Endothelial cell of umbilical vein (primary cell): Measurements from ENCODE around the gene MBL2. TPM values are rescaled to one million over a fixed set of nuclear protein-coding genes. Genes with fewer than 3 reads are reported as not detected.

Experiments used
- BruUV-seq: library from RNA; stranded (reverse); fragments of 400-500 nt; replicated peaks from 2 replicates; lab custom pipeline; 2021; lab: Mats Ljungman, UMichigan
- CTCF ChIA-PET: fragments of 300-600, 350-600 bp; sonication (Branson Sonifier 250); formaldehyde crosslinking; loops from one replicate; lab custom pipeline; 2021; ENCODE audit warnings: antibody characterized with exemption, inconsistent platforms; lab: Charles Lee
- POLR2A ChIA-PET: fragments of 300-600, 350-600 bp; sonication (Branson Sonifier 250); formaldehyde crosslinking; loops from one replicate; lab custom pipeline; 2021; ENCODE audit warnings: antibody characterized with exemption, inconsistent platforms; lab: Charles Lee
- DNase-seq: peaks from one replicate; pipeline ENCODE4 v3.0.0-alpha.2; 2011; ENCODE audit warnings: low read depth, low spot score
- FAIRE-seq: peaks from 2 replicates; lab custom pipeline; 2011; peaks lifted over from hg19 to GRCh38; lab: Jason Lieb, UNC
- H2AFZ ChIP-seq: 2 replicates; pipeline ENCODE4 v1.6.0; 2012; ENCODE audit warnings: low read depth, low read length, control low read depth, inconsistent platforms
- H3K27ac ChIP-seq: 2 replicates; pipeline ENCODE4 v1.5.1; 2011; ENCODE audit warnings: low read depth, mild to moderate bottlenecking, control low read depth, low read length, moderate library complexity; ENCODE audit not compliant: insufficient read depth
- H3K27me3 ChIP-seq, 2 experiments: 2 replicates each; pipeline versions ENCODE4 v1.6.0 to v1.6.1; 2011; ENCODE audit warnings: low read length in 2 of 2, mixed read lengths in 1 of 2; ENCODE audit not compliant: control insufficient read depth in 2 of 2, insufficient read depth in 2 of 2
- H3K36me3 ChIP-seq, 2 experiments: 2 replicates in 1 of 2; 3 replicates in 1 of 2; pipeline ENCODE4 v1.5.1; 2011; ENCODE audit warnings: low read length in 2 of 2, mild to moderate bottlenecking in 1 of 2, moderate library complexity in 1 of 2; ENCODE audit not compliant: control insufficient read depth in 2 of 2, insufficient read depth in 2 of 2; ENCODE audit errors: extremely low read depth in 1 of 2
- H3K4me1 ChIP-seq: 3 replicates; pipeline ENCODE4 v1.5.1; 2011; ENCODE audit warnings: mild to moderate bottlenecking, low read length; ENCODE audit not compliant: control insufficient read depth, insufficient read depth; ENCODE audit errors: extremely low read depth
- H3K4me2 ChIP-seq: 2 replicates; pipeline ENCODE4 v1.6.1; 2011; ENCODE audit warnings: low read length, control low read depth, mixed read lengths; ENCODE audit not compliant: insufficient read depth
- H3K4me3 ChIP-seq, 3 experiments: fragments of 200-600 bp in 1 of 3; sonication (generic), shearing (Covaris generic) in 1 of 3; replicated peaks in 1 of 3; 2 replicates each; pipeline ENCODE4 v1.5.1; 2011 to 2016; ENCODE audit warnings: control low read depth in 3 of 3, low read length in 3 of 3, mild to moderate bottlenecking in 2 of 3, inconsistent platforms in 1 of 3, low read depth in 1 of 3, moderate library complexity in 1 of 3; ENCODE audit not compliant: insufficient read depth in 1 of 3
- H3K79me2 ChIP-seq: 2 replicates; pipeline ENCODE4 v1.6.0; 2012; ENCODE audit warnings: low read length, inconsistent platforms; ENCODE audit not compliant: control insufficient read depth, insufficient read depth
- H3K9ac ChIP-seq: replicated peaks from 2 replicates; pipeline ENCODE3; 2011; ENCODE audit warnings: low read length, control low read depth; ENCODE audit not compliant: insufficient read depth; ENCODE audit errors: extremely low read depth
- H3K9me1 ChIP-seq: replicated peaks from 3 replicates; pipeline ENCODE4 v1.6.0; 2011; ENCODE audit warnings: mild to moderate bottlenecking, low read length; ENCODE audit not compliant: control insufficient read depth, insufficient read depth; ENCODE audit errors: extremely low read depth
- H3K9me3 ChIP-seq: replicated peaks from 2 replicates; pipeline ENCODE4 v1.5.1; 2012; ENCODE audit warnings: low read length, inconsistent platforms; ENCODE audit not compliant: control insufficient read depth, insufficient read depth
- H4K20me1 ChIP-seq: replicated peaks from 2 replicates; pipeline ENCODE3; 2011; ENCODE audit warnings: mild to moderate bottlenecking, low read length; ENCODE audit not compliant: control insufficient read depth, insufficient read depth; ENCODE audit errors: extremely low read depth
- EZH2 ChIP-seq: IDR thresholded peaks from 2 replicates; pipeline ENCODE4 v1.6.1; 2012; ENCODE audit warnings: borderline replicate concordance, low read depth, mild to moderate bottlenecking, moderate library complexity, low read length, inconsistent platforms; ENCODE audit not compliant: severe bottlenecking
- FOS ChIP-seq: IDR thresholded peaks from 2 replicates; pipeline ENCODE4 v1.6.1; 2011; ENCODE audit warnings: mild to moderate bottlenecking, low read length, moderate library complexity, borderline replicate concordance; ENCODE audit not compliant: insufficient read depth
- GATA2 ChIP-seq: IDR thresholded peaks from 2 replicates; pipeline ENCODE4 v1.7.0; 2011; ENCODE audit warnings: low read depth, mild to moderate bottlenecking, moderate library complexity, mixed read lengths, low read length; ENCODE audit not compliant: insufficient read length, insufficient read depth
- JUN ChIP-seq: IDR thresholded peaks from 2 replicates; pipeline ENCODE4 v1.6.1; 2011; ENCODE audit warnings: borderline replicate concordance, low read depth; ENCODE audit not compliant: insufficient read length, insufficient read depth
- MYC ChIP-seq: IDR thresholded peaks from one replicate; pipeline ENCODE4 v1.6.1; 2011; ENCODE audit warnings: mild to moderate bottlenecking, low read depth, low read length
- POLR2A ChIP-seq: IDR thresholded peaks from 2 replicates; pipeline ENCODE4 v1.6.1; 2012; ENCODE audit warnings: low read depth, mild to moderate bottlenecking, control low read depth, low read length
- POLR2AphosphoS5 ChIP-seq: IDR thresholded peaks from 2 replicates; pipeline ENCODE4 v1.6.1; 2012; ENCODE audit warnings: low read depth, mild to moderate bottlenecking, control low read depth, low read length, moderate library complexity; ENCODE audit not compliant: insufficient read depth
- dilution Hi-C: fragments of 300-500 bp; cut with MboI; formaldehyde crosslinking; loops from one replicate; pipeline ENCODE4 v1.15.0; 2019; ENCODE audit warnings: low sequenced_read_pairs; ENCODE audit not compliant: extremely low pct_ligation_motif_present
- intact Hi-C: fragments of 100-400 bp; cut with micrococcal nuclease; formaldehyde crosslinking; loops from one replicate; pipeline ENCODE4 v1.10.0; 2022
- polyA plus RNA-seq, 4 experiments: library from polyadenylated mRNA; depleted of rRNA in 3 of 4; stranded (reverse) in 3 of 4; unstranded in 1 of 4; fragments of >200 nt; gene quantifications; 2 replicates each; pipeline versions ENCODE4 v1.2.1 to v1.2.3, GENCODE V29; 2011 to 2012; ENCODE audit warnings: missing spikeins in 1 of 4
- total RNA-seq: library from RNA; stranded (reverse); gene quantifications from 2 replicates; pipeline ENCODE4 v1.2.3, GENCODE V29; 2021
- TF ChIP-seq, protein P1 (sequence below), 2 donors: IDR thresholded peaks; 1 replicate in 1 of 2; 2 replicates in 1 of 2; pipeline ENCODE4 v1.5.1; 2011; ENCODE audit warnings: low read length in 2 of 2, mild to moderate bottlenecking in 2 of 2, moderate library complexity in 2 of 2, control low read depth in 1 of 2, inconsistent platforms in 1 of 2, low read depth in 1 of 2; ENCODE audit not compliant: insufficient read depth in 1 of 2; ENCODE audit errors: extremely low read depth in 1 of 2
- TF ChIP-seq, protein P2 (sequence below): IDR thresholded peaks from 2 replicates; pipeline ENCODE4 v1.6.1; 2011; ENCODE audit not compliant: insufficient read depth, insufficient read length

The MBL2 gene
- total and polyA plus RNA-seq, 2 donors (not counting 3 experiments of a cell fraction or from before 2014, with no cell fraction given), result not detected

DNA sequence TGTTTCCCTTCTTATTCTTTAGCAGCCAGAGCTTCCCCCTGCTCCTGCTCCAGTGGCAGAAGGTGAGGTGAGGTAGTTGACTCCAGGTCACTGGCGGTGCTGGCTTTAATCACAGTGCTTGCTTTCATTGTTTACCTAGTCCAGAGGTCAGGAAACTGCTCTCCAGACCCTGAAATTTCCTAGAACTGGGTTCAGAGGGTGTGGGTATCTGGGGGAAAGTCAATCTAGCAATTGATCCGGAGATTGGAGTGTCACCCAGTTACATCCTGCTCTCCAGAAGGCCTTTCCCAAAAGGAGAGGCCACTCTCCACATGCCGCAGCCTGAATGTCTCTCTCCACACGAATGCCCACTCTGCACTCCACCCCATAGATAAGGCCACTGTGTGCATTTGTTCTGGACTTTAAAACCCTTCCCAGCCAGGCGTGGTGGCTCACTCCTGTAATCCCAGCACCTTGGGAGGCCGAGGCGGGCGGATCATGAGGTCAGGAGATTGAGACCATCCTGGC lies 2.1 kb upstream of the MBL2 start:
- intact Hi-C loops (no loop called here), dilution Hi-C loops (no loop called here)
- H4K20me1 ChIP-seq, result no peaks in the 10 kb centered on the region
- POLR2A ChIA-PET, result no interaction called here
- H3K4me2 ChIP-seq, result no peak overlapping the region
- no peaks in the 10 kb centered on the region for H3K9me1 ChIP-seq
- H3K4me3 ChIP-seq, result no peak overlapping the region
- no peaks in the 10 kb centered on the region for H3K79me2 ChIP-seq
- CTCF ChIA-PET, result interaction anchor here (0.6 to 1.3 kb wide), 2 partner anchors 33 to 165 kb away, joined by 3 to 4 read pairs; no protein-coding TSS in a partner anchor
- H3K4me1 ChIP-seq, result no peaks in the 10 kb centered on the region
- no peak overlapping the region for H3K27ac ChIP-seq
- no peak for DNase-seq
- no TSS peak for BruUV-seq
- H3K9ac ChIP-seq, result no peak overlapping the region
- no peaks in the 10 kb centered on the region for H3K9me3 ChIP-seq
- H3K36me3 ChIP-seq, result no peaks in the 10 kb centered on the region
- H2AFZ ChIP-seq, result no peak overlapping the region
- peaks cover 6 to 10% of the 10 kb centered on the region in 2 experiments for H3K27me3 ChIP-seq
- no peak for FAIRE-seq
- TF ChIP-seq EZH2 (no peak), GATA2 (no peak), POLR2AphosphoS5 (no peak), POLR2A (no peak)

GRCh38 chr10:52774182-52774581 lies 1.6 kb upstream of the MBL2 start:
- Histone ChIP-seq H3K27me3 (peaks cover 6 to 10% of the 10 kb centered on the region in 2 experiments), H3K9me1 (no peaks in the 10 kb centered on the region), H3K27ac (no peak overlapping the region), H3K79me2 (no peaks in the 10 kb centered on the region), H3K9ac (no peak overlapping the region), H3K4me1 (no peaks in the 10 kb centered on the region), H3K36me3 (no peaks in the 10 kb centered on the region), H3K4me3 (no peak overlapping the region), H3K4me2 (no peak overlapping the region), H4K20me1 (no peaks in the 10 kb centered on the region), H2AFZ (no peak overlapping the region), H3K9me3 (no peaks in the 10 kb centered on the region)
- intact Hi-C loops, result no loop called here
- DNase-seq (no peak), FAIRE-seq (no peak)
- ChIA-PET POLR2A (no interaction called here), CTCF (interaction anchor here (0.6 kb wide), 1 partner anchor 165 kb away, joined by 4 read pairs; no protein-coding TSS in a partner anchor)
- TF ChIP-seq GATA2 (no peak), MYC (no peak), FOS (no peak), EZH2 (no peak), POLR2A (no peak), POLR2AphosphoS5 (no peak), JUN (no peak)
- TF ChIP-seq, protein P1, sequence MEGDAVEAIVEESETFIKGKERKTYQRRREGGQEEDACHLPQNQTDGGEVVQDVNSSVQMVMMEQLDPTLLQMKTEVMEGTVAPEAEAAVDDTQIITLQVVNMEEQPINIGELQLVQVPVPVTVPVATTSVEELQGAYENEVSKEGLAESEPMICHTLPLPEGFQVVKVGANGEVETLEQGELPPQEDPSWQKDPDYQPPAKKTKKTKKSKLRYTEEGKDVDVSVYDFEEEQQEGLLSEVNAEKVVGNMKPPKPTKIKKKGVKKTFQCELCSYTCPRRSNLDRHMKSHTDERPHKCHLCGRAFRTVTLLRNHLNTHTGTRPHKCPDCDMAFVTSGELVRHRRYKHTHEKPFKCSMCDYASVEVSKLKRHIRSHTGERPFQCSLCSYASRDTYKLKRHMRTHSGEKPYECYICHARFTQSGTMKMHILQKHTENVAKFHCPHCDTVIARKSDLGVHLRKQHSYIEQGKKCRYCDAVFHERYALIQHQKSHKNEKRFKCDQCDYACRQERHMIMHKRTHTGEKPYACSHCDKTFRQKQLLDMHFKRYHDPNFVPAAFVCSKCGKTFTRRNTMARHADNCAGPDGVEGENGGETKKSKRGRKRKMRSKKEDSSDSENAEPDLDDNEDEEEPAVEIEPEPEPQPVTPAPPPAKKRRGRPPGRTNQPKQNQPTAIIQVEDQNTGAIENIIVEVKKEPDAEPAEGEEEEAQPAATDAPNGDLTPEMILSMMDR (IDR thresholded peaks at IDR 0.05; ENCODE audit: extremely low read depth in 1 of 2, insufficient read depth in 1 of 2, low read depth in 1 of 2, low read length in 2 of 2), result no peak
- TF ChIP-seq, protein P2, sequence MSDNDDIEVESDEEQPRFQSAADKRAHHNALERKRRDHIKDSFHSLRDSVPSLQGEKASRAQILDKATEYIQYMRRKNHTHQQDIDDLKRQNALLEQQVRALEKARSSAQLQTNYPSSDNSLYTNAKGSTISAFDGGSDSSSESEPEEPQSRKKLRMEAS, result no peak
- BruUV-seq, result no TSS peak
- dilution Hi-C loops, result no loop called here
